GM23338 (cell line): Measurements from ENCODE around the gene CASR. TPM values are rescaled to one million over a fixed set of nuclear protein-coding genes. Genes with fewer than 3 reads are reported as not detected.

Experiments used
- ATAC-seq: fragments of 200-7000 bp; cut with Tn5 transposase; 3 replicates; pipeline ENCODE4 v1.9.1; 2020
- DNase-seq: peaks from one replicate; pipeline ENCODE4 v3.0.0-alpha.2; 2015; ENCODE audit warnings: low spot score
- H2AFZ ChIP-seq: fragments of 200-600 bp; sonication (generic); 2 replicates; pipeline ENCODE4 v1.8.0; 2016; ENCODE audit warnings: antibody characterized with exemption, mild to moderate bottlenecking, moderate library complexity
- H3F3A ChIP-seq: fragments of 200-600 bp; sonication (generic); replicated peaks from 2 replicates; pipeline ENCODE4 v1.8.0; 2017; ENCODE audit warnings: antibody characterized with exemption, mixed run types, low read depth
- H3K27ac ChIP-seq: fragments of 200-600 bp; sonication (generic); 2 replicates; pipeline ENCODE4 v1.6.1; 2016; ENCODE audit warnings: low read depth
- H3K27me3 ChIP-seq: fragments of 200-600 bp; sonication (generic); 2 replicates; pipeline ENCODE4 v1.8.0; 2016; ENCODE audit warnings: mild to moderate bottlenecking, mixed run types, moderate library complexity; ENCODE audit not compliant: insufficient read depth
- H3K36me3 ChIP-seq: fragments of 200-600 bp; sonication (generic); 2 replicates; pipeline ENCODE4 v1.8.0; 2016; ENCODE audit warnings: mild to moderate bottlenecking; ENCODE audit not compliant: insufficient read depth
- H3K4me1 ChIP-seq: fragments of 200-600 bp; sonication (generic); 2 replicates; pipeline ENCODE4 v1.8.0; 2016; ENCODE audit warnings: mild to moderate bottlenecking, moderate library complexity; ENCODE audit not compliant: insufficient read depth
- H3K4me2 ChIP-seq: fragments of 200-600 bp; sonication (generic); 2 replicates; pipeline ENCODE4 v1.7.1; 2017; ENCODE audit warnings: mixed run types
- H3K4me3 ChIP-seq: fragments of 200-600 bp; sonication (generic); 2 replicates; pipeline ENCODE4 v1.6.1; 2016; ENCODE audit warnings: mixed run types
- H3K79me2 ChIP-seq: fragments of 200-600 bp; sonication (generic); replicated peaks from 2 replicates; pipeline ENCODE4 v1.8.0; 2017; ENCODE audit warnings: mild to moderate bottlenecking; ENCODE audit not compliant: insufficient read depth
- H3K9me2 ChIP-seq: fragments of 200-600 bp; sonication (generic); 2 replicates; pipeline ENCODE4 v1.8.0; 2017; ENCODE audit not compliant: insufficient read depth
- H4K20me1 ChIP-seq: fragments of 200-600 bp; sonication (generic); replicated peaks from 2 replicates; pipeline ENCODE4 v1.8.0; 2017; ENCODE audit warnings: mild to moderate bottlenecking; ENCODE audit not compliant: insufficient read depth
- H3K27ac Mint-ChIP-seq: 2 replicates; pipeline ENCODE4 v1.8.0; 2020; ENCODE audit warnings: inconsistent platforms, mild to moderate bottlenecking, moderate library complexity, mixed read lengths
- H3K27me3 Mint-ChIP-seq: 3 replicates; pipeline ENCODE4 v1.8.0; 2022; ENCODE audit warnings: low read depth, mild to moderate bottlenecking, moderate library complexity, mixed read lengths, inconsistent platforms; ENCODE audit not compliant: insufficient read depth, poor library complexity
- H3K36me3 Mint-ChIP-seq: 3 replicates; pipeline ENCODE4 v1.8.0; 2021; ENCODE audit warnings: low read depth, mild to moderate bottlenecking, inconsistent platforms, moderate library complexity, mixed read lengths
- H3K4me1 Mint-ChIP-seq: 3 replicates; pipeline ENCODE4 v1.8.0; 2020; ENCODE audit warnings: mild to moderate bottlenecking, inconsistent platforms, mixed read lengths
- H3K4me3 Mint-ChIP-seq: 3 replicates; pipeline ENCODE4 v1.8.0; 2021; ENCODE audit warnings: moderate library complexity, mild to moderate bottlenecking, inconsistent platforms, mixed read lengths
- H3K9me3 Mint-ChIP-seq: 3 replicates; pipeline ENCODE4 v1.8.0; 2020; ENCODE audit warnings: moderate library complexity, mild to moderate bottlenecking, inconsistent platforms, mixed read lengths
- CREB1 ChIP-seq: fragments of 250-450 bp; sonication (Bioruptor Pico); IDR thresholded peaks from 2 replicates; pipeline ENCODE4 v1.5.0; 2020; ENCODE audit warnings: low read depth, mild to moderate bottlenecking, moderate library complexity
- EZH2 ChIP-seq: fragments of 200-600 bp; sonication (generic); IDR thresholded peaks from one replicate; pipeline ENCODE4 v1.8.0; 2017; ENCODE audit warnings: antibody characterized with exemption, mild to moderate bottlenecking, low read depth; ENCODE audit not compliant: unreplicated experiment
- EZH2phosphoT487 ChIP-seq: fragments of 200-600 bp; sonication (generic); IDR thresholded peaks from one replicate; pipeline ENCODE4 v1.8.1; 2018; ENCODE audit warnings: antibody characterized with exemption; ENCODE audit not compliant: unreplicated experiment
- JUNB ChIP-seq: IDR thresholded peaks from one replicate; pipeline ENCODE4 v1.6.1; 2016; ENCODE audit warnings: antibody characterized with exemption; ENCODE audit not compliant: unreplicated experiment
- NANOG ChIP-seq: IDR thresholded peaks from 2 replicates; pipeline ENCODE4 v1.6.1; 2016; ENCODE audit warnings: antibody characterized with exemption, borderline replicate concordance
- POLR2AphosphoS5 ChIP-seq: IDR thresholded peaks from 2 replicates; pipeline ENCODE4 v1.6.1; 2016; ENCODE audit warnings: antibody characterized with exemption, low read depth
- STAT1 ChIP-seq: IDR thresholded peaks from one replicate; pipeline ENCODE4 v1.6.1; 2016; ENCODE audit warnings: antibody characterized with exemption; ENCODE audit not compliant: unreplicated experiment
- ZNF114 ChIP-seq: fragments of 250-450 bp; sonication (Bioruptor Pico); IDR thresholded peaks from 2 replicates; pipeline ENCODE4 v1.5.0; 2020; ENCODE audit warnings: mild to moderate bottlenecking, moderate library complexity
- ZNF331 ChIP-seq: fragments of 250-450 bp; sonication (Bioruptor Pico); IDR thresholded peaks from 2 replicates; pipeline ENCODE4 v1.5.0; 2020; ENCODE audit warnings: low read depth, mild to moderate bottlenecking, moderate library complexity
- polyA plus RNA-seq: library from polyadenylated mRNA; unstranded; fragments of >200 nt; fragmentation: Nextera tagmentation; extraction: Ambion mirVana; gene quantifications from 2 replicates; pipeline ENCODE4 v1.2.1, GENCODE V29; 2016
- total RNA-seq: library from RNA; depleted of rRNA; stranded (reverse); fragments of >200 nt; shearing (Covaris generic); gene quantifications from 2 replicates; pipeline ENCODE4 v1.2.3, GENCODE V29; 2014
- TF ChIP-seq, protein P1 (sequence below): IDR thresholded peaks from 2 replicates; pipeline ENCODE4 v1.6.1; 2016; ENCODE audit warnings: antibody characterized with exemption
- TF ChIP-seq, protein P2 (sequence below), 2 experiments: fragments of 200-600 bp in 1 of 2; sonication (generic) in 1 of 2; conservative IDR thresholded peaks; 2 replicates each; pipeline versions ENCODE4 v1.5.1 to v1.6.1; 2016 to 2017; ENCODE audit warnings: antibody characterized with exemption in 2 of 2, low read depth in 2 of 2, mild to moderate bottlenecking in 2 of 2, moderate library complexity in 1 of 2
- TF ChIP-seq, protein P3 (sequence below): fragments of 250-450 bp; sonication (Bioruptor Pico); IDR thresholded peaks from 2 replicates; pipeline ENCODE4 v1.5.0; 2020; ENCODE audit warnings: mild to moderate bottlenecking, moderate library complexity
- TF ChIP-seq, protein P4 (sequence below): IDR thresholded peaks from one replicate; pipeline ENCODE4 v1.6.1; 2018; ENCODE audit warnings: antibody characterized with exemption; ENCODE audit not compliant: unreplicated experiment

Gene CASR
- total and polyA plus RNA-seq, 2 experiments from 2014 or later = 0.08 to 0.56 TPM

DNA sequence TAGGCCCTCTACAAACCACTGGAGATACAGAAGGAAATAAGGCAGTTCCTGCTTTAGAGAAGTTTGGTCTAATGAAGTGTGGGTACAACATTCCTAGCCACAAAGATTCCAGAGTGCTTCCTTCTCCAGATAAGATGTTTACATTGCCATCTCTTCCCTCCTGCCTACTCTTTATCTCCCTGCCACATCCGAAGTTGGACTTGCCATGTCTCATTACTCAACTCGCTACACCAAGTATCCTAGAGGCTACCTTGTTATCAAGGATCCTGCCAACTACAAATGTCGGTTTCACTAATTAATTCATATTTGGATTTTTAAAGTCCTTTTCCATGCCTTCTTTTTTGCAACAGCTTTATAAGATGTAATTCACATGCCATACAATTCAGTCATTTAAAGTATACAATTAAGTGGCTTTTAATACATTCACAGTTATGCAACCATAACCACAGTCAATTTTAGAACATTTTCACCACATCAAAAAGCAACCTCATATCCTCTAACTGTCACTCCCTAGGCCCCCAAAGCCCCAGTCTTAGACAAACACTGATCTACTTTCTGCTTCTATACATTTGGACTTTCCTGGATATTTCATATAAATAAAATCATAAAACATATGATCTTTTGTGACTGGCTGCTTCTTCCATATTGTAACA, 87.9 kb downstream of the CASR start:
- Mint-ChIP-seq H3K27ac (no peak overlapping the region), H3K36me3 (no peaks in the 10 kb centered on the region), H3K4me1 (no peaks in the 10 kb centered on the region), H3K9me3 (peaks cover 4% of the 10 kb centered on the region; the same call in 1 of the 3 replicates), H3K4me3 (no peak overlapping the region), H3K27me3 (peaks cover 3% of the 10 kb centered on the region)
- ATAC-seq (no peak), DNase-seq (no peak)
- Histone ChIP-seq H3K4me3 (no peak overlapping the region), H3F3A (no peaks in the 10 kb centered on the region), H3K9me2 (no peaks in the 10 kb centered on the region), H3K27ac (no peak overlapping the region), H3K4me1 (no peaks in the 10 kb centered on the region), H3K4me2 (no peak overlapping the region), H3K79me2 (no peaks in the 10 kb centered on the region), H3K36me3 (no peaks in the 10 kb centered on the region), H2AFZ (no peak overlapping the region), H4K20me1 (no peaks in the 10 kb centered on the region), H3K27me3 (no peaks in the 10 kb centered on the region)
- TF ChIP-seq POLR2AphosphoS5 (no peak), NANOG (no peak), EZH2 (no peak), CREB1 (CRISPR knock-in tag) (no peak), EZH2phosphoT487 (no peak), ZNF331 (CRISPR knock-in tag) (no peak), JUNB (no peak), ZNF114 (CRISPR knock-in tag) (no peak), STAT1 (no peak)
- TF ChIP-seq, protein P1, sequence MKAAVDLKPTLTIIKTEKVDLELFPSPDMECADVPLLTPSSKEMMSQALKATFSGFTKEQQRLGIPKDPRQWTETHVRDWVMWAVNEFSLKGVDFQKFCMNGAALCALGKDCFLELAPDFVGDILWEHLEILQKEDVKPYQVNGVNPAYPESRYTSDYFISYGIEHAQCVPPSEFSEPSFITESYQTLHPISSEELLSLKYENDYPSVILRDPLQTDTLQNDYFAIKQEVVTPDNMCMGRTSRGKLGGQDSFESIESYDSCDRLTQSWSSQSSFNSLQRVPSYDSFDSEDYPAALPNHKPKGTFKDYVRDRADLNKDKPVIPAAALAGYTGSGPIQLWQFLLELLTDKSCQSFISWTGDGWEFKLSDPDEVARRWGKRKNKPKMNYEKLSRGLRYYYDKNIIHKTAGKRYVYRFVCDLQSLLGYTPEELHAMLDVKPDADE = no peak
- TF ChIP-seq, protein P2, sequence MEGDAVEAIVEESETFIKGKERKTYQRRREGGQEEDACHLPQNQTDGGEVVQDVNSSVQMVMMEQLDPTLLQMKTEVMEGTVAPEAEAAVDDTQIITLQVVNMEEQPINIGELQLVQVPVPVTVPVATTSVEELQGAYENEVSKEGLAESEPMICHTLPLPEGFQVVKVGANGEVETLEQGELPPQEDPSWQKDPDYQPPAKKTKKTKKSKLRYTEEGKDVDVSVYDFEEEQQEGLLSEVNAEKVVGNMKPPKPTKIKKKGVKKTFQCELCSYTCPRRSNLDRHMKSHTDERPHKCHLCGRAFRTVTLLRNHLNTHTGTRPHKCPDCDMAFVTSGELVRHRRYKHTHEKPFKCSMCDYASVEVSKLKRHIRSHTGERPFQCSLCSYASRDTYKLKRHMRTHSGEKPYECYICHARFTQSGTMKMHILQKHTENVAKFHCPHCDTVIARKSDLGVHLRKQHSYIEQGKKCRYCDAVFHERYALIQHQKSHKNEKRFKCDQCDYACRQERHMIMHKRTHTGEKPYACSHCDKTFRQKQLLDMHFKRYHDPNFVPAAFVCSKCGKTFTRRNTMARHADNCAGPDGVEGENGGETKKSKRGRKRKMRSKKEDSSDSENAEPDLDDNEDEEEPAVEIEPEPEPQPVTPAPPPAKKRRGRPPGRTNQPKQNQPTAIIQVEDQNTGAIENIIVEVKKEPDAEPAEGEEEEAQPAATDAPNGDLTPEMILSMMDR (conservative IDR thresholded peaks at IDR 0.05; ENCODE audit: low read depth in 2 of 2) = no peak
- TF ChIP-seq, protein P3, sequence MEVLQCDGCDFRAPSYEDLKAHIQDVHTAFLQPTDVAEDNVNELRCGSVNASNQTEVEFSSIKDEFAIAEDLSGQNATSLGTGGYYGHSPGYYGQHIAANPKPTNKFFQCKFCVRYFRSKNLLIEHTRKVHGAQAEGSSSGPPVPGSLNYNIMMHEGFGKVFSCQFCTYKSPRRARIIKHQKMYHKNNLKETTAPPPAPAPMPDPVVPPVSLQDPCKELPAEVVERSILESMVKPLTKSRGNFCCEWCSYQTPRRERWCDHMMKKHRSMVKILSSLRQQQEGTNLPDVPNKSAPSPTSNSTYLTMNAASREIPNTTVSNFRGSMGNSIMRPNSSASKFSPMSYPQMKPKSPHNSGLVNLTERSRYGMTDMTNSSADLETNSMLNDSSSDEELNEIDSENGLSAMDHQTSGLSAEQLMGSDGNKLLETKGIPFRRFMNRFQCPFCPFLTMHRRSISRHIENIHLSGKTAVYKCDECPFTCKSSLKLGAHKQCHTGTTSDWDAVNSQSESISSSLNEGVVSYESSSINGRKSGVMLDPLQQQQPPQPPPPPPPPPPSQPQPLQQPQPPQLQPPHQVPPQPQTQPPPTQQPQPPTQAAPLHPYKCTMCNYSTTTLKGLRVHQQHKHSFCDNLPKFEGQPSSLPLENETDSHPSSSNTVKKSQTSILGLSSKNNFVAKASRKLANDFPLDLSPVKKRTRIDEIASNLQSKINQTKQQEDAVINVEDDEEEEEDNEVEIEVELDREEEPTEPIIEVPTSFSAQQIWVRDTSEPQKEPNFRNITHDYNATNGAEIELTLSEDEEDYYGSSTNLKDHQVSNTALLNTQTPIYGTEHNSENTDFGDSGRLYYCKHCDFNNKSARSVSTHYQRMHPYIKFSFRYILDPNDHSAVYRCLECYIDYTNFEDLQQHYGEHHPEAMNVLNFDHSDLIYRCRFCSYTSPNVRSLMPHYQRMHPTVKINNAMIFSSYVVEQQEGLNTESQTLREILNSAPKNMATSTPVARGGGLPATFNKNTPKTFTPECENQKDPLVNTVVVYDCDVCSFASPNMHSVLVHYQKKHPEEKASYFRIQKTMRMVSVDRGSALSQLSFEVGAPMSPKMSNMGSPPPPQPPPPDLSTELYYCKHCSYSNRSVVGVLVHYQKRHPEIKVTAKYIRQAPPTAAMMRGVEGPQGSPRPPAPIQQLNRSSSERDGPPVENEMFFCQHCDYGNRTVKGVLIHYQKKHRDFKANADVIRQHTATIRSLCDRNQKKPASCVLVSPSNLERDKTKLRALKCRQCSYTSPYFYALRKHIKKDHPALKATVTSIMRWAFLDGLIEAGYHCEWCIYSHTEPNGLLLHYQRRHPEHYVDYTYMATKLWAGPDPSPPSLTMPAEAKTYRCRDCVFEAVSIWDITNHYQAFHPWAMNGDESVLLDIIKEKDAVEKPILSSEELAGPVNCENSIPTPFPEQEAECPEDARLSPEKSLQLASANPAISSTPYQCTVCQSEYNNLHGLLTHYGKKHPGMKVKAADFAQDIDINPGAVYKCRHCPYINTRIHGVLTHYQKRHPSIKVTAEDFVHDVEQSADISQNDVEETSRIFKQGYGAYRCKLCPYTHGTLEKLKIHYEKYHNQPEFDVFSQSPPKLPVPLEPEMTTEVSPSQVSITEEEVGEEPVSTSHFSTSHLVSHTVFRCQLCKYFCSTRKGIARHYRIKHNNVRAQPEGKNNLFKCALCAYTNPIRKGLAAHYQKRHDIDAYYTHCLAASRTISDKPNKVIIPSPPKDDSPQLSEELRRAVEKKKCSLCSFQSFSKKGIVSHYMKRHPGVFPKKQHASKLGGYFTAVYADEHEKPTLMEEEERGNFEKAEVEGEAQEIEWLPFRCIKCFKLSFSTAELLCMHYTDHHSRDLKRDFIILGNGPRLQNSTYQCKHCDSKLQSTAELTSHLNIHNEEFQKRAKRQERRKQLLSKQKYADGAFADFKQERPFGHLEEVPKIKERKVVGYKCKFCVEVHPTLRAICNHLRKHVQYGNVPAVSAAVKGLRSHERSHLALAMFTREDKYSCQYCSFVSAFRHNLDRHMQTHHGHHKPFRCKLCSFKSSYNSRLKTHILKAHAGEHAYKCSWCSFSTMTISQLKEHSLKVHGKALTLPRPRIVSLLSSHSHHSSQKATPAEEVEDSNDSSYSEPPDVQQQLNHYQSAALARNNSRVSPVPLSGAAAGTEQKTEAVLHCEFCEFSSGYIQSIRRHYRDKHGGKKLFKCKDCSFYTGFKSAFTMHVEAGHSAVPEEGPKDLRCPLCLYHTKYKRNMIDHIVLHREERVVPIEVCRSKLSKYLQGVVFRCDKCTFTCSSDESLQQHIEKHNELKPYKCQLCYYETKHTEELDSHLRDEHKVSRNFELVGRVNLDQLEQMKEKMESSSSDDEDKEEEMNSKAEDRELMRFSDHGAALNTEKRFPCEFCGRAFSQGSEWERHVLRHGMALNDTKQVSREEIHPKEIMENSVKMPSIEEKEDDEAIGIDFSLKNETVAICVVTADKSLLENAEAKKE (CRISPR knock-in tag) = no peak
- TF ChIP-seq, protein P4, sequence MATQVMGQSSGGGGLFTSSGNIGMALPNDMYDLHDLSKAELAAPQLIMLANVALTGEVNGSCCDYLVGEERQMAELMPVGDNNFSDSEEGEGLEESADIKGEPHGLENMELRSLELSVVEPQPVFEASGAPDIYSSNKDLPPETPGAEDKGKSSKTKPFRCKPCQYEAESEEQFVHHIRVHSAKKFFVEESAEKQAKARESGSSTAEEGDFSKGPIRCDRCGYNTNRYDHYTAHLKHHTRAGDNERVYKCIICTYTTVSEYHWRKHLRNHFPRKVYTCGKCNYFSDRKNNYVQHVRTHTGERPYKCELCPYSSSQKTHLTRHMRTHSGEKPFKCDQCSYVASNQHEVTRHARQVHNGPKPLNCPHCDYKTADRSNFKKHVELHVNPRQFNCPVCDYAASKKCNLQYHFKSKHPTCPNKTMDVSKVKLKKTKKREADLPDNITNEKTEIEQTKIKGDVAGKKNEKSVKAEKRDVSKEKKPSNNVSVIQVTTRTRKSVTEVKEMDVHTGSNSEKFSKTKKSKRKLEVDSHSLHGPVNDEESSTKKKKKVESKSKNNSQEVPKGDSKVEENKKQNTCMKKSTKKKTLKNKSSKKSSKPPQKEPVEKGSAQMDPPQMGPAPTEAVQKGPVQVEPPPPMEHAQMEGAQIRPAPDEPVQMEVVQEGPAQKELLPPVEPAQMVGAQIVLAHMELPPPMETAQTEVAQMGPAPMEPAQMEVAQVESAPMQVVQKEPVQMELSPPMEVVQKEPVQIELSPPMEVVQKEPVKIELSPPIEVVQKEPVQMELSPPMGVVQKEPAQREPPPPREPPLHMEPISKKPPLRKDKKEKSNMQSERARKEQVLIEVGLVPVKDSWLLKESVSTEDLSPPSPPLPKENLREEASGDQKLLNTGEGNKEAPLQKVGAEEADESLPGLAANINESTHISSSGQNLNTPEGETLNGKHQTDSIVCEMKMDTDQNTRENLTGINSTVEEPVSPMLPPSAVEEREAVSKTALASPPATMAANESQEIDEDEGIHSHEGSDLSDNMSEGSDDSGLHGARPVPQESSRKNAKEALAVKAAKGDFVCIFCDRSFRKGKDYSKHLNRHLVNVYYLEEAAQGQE = no peak
